ENCODE results near the gene SYT9.

The SYT9 gene

DNA sequence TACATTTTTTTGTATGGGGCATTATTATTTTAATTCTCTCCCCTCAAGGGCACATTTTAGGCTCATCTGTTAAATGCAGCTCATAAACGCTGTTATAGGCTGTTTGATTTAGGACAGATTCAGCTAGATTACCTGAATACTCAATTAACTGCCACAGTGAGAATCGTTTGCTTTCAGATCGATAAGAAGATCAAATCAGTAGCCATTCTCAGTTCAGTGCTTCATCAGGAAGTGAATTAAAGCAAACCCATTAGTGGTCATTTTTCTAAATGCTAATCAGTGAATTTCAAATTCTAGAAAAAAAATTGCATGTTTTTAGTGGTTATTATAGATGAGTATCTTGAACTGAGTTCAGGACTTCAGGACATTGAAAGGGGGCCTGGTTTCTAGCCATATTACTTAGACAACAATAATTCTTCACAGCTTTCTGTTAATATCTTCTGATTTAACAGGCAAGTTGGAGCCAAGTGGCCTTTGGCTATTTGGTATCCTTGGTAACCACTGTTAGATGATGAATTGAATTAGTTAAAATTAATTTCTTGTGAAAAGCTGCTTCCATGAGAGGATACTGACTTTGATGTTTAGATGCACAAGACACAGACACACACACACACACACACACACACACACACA is 18.6 kb downstream of the SYT9 start:
- H3K27ac ChIP-seq, result no peak overlapping the region

DNA sequence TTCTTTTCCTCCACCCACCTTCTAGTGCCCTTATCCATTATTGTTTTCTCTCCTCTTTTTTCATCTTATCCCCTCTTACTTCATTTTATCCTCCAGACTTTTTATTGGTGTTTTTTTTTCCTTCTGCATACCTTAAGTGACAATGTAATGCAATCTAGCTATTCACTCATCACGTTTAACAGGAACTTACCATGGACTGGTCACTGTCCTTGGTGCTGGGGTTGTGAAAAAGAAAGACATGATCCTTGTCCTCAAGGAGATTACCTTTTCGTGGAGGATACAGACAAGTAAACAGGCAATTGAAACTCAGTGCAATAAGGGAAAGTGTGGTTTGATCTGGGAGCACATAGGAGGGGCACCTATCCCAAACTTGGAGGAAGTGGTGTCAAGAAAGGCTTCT is 20.7 kb downstream of the SYT9 start:
- no peak for DNase-seq (ENCODE audit: low read depth, low spot score)
- H3K27ac ChIP-seq, result no peak overlapping the region

More for the DNA sequence above, 18.6 kb downstream of the SYT9 start:
- DNase-seq (ENCODE audit: low read depth, low spot score), result no peak

DNA sequence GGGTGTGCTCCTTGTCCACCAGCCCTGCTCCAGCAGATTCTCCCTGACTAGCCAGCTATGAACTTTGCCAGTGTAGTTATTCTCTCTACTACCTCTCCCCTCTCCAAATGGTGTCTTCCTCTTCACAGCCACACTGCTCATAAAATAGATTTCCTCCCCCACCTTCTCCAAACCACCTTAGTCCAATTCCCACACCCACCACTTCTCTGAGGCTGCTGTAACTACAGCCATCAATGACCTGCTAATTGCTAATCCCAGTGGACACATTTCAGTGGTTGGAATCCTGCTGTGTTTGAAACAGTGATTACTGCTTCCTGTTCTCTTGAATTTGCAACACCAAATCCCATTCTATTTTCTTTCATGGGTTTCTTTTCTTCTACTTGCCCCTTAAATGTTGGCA is 23.4 kb downstream of the SYT9 start:
- H3K27ac ChIP-seq, result no peak overlapping the region
- DNase-seq (ENCODE audit: low read depth, low spot score), result no peak

DNA sequence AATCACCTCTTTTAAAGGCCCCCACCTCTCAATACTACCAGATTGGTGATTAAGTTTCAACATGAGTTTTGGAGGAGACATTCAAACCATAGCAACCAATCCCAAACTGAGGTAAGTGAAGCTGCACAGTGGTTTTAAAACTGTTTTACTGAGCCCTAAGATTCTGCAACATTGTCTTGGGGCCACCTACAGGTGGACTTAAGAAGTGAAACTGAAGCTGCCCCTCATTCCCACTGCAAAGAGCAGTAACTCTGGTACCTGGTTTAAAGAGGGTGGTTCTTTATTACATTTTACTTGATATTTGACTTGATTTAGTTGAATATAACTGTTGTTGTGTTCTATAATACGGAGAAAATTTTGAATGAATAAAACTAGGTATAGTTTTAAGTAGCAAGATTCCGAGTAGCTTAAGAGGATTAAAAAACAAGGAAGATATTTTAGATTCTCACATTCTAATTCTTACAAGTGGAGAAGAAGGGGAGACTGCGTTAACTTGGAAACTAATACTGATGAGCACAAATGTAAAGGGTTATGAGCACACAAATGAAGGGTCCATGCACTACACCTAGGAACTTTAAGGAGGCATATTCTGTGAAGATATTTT is 26.7 kb downstream of the SYT9 start:
- no peak for DNase-seq (ENCODE audit: low read depth, low spot score)
- no peak overlapping the region for H3K27ac ChIP-seq

DNA sequence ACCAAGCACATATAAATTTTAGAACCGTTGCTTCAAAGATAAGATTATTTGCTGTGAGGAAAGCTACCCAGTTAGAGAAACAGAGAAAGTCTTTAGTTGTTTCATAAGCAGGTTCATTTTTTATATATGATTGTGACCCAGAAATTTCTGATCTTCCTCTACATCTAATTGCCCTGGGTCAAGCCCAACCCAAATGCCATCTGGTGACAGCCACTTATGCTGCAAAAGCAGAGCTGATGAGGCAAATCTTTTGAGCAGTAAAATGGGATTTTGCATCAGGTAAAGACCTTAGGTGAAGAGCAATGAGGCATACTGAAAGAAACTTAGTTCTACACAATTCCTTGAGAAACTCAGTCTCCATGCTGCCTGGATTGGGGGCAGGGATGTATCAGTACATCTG is 28.0 kb downstream of the SYT9 start:
- H3K27ac ChIP-seq, result no peak overlapping the region
- no peak for DNase-seq (ENCODE audit: low read depth, low spot score)

DNA sequence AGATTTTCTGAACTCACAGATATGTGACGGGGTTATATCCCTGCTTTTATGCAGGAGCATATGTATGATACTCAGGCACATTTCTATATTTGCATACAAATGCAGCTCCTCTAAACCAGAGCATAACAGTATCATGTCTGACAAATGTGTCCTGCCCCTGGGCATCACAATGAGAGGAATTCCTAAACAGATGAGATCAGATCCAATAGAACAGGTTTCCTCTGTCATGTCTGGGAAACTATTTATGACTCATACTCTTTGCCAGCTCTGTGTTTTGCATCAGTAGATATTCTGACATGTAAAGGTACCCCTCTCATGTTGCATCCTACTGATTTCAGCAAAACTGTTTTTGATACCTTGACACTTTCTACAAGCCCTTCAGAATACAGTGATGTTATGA is 29.4 kb downstream of the SYT9 start:
- peak; percentile 79 for DNase-seq (ENCODE audit: low read depth, low spot score)
- no peak overlapping the region for H3K27ac ChIP-seq

DNA sequence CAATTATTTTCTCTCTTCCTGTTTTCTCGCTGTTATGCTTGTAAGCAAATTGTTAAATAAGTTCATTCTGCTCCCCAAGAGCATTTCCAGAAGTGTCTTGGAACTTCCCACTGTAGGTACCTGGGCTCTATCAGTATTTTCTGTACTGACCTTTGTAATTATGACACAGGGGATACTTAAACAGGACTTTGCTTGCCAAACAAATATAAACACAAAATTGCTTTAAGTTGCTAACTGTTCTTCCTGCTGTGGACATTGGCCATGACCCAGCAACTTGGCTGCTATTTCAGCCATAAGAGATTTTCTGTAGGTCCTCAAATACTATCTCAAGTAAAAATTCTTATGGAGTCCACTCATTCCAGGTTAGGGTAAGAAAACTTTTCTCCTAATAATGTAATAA is 30.1 kb downstream of the SYT9 start:
- no peak for DNase-seq (ENCODE audit: low read depth, low spot score)
- H3K27ac ChIP-seq, result no peak overlapping the region

DNA sequence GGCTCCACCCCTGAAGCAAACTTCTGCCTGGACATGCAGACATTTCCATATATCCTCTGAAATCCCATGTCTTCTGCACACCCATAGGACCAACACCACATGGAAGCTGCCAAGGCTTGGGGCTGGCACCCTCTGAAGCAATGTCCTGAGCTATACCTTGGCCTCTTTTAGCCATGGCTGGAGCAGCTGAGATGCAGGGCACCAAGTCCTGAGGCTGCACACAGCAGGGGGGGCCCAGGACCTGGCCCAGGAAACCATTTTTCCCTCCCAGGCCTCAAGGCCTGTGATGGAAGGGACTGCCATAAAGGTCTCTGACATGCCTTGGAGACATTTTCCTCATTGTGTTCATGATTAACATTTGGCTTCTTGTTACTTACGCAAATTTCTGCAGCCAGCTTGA is 34.5 kb downstream of the SYT9 start:
- no peak overlapping the region for H3K27ac ChIP-seq
- DNase-seq (ENCODE audit: low read depth, low spot score), result no peak

DNA sequence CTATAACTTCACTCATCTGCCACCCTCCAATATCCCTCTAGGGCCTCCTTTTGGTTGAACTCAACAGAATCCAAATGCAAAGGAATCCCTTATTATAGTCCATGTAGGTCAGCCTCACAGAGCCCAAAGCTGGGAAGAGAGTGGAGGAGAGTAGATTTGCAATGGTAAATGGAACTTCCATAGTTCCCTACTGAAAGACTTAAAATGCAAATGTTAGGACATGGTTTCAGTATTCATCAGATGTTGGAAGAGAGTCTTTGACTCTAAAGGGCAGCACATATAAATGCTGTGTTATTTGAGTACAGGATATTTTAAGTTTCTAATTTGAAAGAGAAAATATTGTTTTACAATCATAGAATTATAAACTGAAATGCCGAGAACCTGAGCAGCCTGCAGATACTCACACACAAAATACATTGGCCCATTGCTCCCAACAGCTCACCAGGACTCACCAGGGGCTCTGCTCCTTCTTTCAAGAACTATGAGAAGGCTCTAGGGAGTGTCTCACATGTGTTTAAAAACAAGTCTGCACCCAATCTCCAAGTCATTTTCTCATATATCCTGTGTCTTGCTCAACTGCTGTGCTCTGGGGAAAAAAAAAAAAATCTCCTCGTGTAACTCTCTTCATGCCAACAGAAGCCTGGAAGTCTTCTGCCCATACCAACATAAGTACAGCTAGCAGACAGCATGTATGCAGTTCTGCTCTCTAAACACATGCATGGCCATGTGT is 39.6 kb downstream of the SYT9 start:
- no peak for DNase-seq (ENCODE audit: low read depth, low spot score)
- H3K27ac ChIP-seq, result no peak overlapping the region

DNA sequence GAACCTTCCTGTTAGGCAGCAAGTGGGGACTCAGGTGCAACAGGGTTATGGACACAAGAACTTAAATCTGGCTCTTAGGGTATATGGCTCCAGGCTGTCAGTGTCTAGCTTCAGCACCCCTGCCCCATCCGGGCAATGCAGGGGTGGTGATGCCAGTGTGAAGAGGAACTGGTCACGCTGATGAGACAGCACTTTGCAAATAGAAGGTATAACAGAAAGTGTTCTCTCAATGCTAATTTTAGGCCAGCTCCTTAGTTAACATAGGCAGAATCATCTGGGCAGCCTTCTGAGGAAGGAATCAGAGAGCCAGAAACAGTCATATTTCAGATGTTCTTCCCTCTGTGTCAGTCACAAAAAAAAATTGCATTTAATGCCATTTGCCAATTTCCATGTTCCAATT is 41.2 kb downstream of the SYT9 start:
- no peak overlapping the region for H3K27ac ChIP-seq
- DNase-seq (ENCODE audit: low read depth, low spot score), result no peak

DNA sequence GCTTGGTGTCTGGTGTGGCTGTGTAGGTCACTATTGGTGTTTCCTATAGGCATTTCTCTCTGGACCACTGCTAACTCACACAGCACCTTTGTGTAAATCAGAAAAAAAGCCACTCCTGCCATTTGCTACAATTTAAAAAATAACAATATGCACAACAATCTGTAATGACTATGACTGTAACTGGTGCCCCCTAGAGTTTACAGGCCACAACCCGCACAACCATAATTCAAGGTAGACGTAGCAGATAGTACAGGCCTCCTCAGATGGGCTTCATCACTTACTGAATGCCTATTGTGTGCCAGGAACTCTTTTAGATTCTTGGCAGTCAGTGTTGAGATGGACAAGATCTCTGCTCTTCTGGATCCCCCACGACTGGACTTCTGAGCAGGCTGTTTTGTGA is 47.7 kb downstream of the SYT9 start:
- no peak for DNase-seq (ENCODE audit: low read depth, low spot score)
- H3K27ac ChIP-seq, result no peak overlapping the region

DNA sequence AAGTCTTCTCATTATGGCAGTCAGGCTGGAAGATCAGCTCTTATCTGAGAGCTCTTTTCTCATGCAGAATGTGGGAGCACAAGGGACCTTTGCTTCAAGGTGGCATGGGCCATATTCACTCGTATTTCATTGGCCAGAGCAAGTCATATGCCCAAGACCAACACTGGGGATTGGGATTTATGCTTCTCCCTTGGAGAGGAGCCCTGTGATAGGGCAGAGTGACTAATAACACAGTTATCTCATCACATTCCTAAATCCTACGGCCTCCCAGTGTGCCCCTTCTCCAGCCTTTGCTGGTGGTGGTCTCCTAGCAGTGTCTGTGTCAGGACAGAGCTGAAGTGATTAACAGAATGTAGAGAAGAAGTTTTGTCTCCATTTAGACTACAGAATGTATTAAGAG is 48.6 kb downstream of the SYT9 start:
- no peak overlapping the region for H3K27ac ChIP-seq
- DNase-seq (ENCODE audit: low read depth, low spot score), result no peak

DNA sequence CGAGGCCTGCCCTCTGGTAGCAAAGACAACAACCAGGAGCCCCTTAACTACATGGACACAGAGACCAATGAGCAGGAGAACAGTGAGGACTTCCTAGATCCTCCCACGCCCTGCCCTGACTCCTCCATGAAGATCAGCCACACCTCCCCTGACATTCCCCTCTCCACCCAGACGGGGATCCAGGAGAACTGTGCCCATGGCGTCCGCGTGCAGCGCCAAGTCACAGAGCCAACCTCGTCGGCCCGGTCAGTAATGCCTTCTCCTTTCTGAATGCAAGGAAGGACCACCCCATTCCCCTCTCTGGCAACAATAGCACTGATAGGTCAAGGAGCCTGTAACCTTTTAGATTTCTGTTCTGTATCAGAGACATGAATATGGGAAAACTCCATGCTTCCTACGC is 51.4 kb downstream of the SYT9 start:
- no peak overlapping the region for H3K27ac ChIP-seq
- DNase-seq (ENCODE audit: low read depth, low spot score), result no peak

DNA sequence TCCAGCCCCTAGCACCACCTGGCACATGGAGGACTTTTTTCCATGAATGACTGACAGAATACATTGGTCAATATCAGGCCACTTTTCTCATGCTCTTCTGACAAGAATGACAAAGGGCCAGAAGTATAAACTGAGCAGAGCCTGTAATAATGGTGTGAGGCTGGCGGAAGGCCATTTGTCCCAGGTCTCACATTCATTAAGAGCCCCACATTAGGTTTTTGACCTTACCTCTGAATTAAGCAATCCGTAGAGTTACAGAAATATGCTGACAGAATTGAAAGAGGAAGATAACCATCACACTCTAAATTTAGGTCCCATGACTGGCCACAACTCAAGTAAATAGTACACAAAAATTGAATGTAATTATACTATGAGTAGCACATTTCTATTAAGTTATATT is 55.2 kb downstream of the SYT9 start:
- H3K27ac ChIP-seq, result no peak overlapping the region
- DNase-seq (ENCODE audit: low read depth, low spot score), result no peak

DNA sequence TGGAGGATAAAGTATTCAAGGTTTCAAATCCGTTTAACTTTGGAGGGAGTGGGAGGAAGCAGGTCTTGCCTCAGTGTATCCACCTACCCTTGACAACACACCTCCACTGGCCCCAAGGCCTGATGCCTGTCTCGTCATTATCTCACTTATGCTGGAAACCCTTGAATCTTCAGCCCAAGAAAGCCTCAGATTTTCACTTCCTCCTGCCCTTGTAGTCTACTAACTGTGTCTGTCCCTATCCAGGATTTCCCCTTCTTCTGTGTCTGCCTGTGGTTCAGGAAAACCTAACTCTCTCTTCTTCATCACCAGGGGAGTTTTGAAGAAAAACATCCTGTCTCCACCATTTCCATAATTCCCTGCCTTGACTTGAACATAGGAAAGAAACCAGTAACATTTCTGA is 56.1 kb downstream of the SYT9 start:
- no peak overlapping the region for H3K27ac ChIP-seq
- no peak for DNase-seq (ENCODE audit: low read depth, low spot score)

DNA sequence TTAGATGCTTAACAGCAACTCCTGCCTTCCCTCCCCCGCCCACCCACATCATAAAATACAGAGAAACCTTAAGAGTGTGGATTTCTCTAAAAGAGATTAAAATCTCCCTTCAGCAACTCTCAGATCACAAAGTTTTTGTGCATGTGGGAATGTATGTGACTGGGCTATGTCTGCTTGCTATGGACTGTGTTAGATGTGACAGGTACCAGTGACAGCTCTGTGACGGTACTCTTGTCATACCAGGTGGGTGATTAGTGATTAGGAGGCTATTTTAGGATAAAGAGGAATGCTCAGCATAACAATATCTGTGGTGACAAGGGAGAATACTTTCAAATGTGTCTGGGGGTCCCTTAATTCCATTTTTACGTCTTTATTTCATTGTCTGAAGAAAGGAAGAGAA is 60.2 kb downstream of the SYT9 start:
- no peak for DNase-seq (ENCODE audit: low read depth, low spot score)
- no peak overlapping the region for H3K27ac ChIP-seq

DNA sequence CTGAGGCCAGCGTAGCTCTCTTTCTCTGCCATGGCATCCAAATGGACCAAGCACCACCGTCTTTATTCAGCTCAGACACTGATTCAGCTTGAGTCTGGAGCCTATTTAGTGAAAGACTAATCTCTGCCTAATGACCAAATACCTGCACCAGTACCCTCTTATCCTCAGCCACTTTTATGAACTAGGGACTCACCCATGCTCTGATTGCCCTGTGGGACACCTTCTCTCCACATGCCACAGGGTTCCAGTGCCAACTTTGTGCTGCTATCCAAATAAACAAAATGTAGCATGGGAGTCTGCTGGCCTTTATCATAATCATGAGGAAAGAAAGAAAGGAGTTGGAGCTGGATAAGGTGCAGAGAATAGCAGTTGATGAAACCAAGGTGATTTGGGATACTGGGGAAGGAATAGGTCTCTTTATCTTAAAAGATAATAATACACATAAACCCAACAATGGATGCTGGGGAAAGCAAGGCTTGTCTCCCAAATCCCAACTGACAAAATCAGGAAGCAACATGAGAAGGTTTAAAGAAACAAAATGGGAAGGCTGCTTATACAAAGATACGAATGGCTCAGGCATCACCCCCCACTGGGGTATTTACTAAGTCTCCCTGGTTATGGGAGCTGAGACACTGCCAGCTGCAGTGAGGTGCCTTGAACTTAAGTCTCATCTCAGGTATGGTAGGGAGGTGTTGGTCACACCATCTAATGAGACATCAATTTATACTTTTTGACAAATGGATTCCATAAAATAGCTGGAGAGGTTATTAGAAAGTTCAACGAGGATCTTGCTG is 63.3 kb downstream of the SYT9 start:
- H3K27ac ChIP-seq, result no peak overlapping the region
- no peak for DNase-seq (ENCODE audit: low read depth, low spot score)

DNA sequence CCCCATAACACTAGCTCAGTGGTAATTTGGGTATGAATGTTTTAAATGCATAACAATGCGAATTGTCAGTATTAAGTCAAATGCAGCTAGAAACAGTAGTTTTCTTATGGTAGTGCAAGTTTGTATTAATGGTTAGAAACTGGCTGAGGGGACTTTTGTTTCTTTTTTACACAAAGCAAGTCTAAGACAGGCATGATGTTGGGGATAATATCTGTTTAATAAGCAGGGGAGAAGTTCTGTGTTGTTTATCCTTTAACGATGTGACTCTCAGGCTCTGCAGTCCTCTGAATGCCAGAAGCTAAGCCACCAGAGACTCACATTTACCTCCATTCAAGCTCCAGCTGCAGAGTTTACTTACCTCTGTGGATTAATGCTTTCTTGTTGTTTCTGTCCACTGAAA is 67.8 kb downstream of the SYT9 start:
- DNase-seq (ENCODE audit: low read depth, low spot score), result no peak
- no peak overlapping the region for H3K27ac ChIP-seq

DNA sequence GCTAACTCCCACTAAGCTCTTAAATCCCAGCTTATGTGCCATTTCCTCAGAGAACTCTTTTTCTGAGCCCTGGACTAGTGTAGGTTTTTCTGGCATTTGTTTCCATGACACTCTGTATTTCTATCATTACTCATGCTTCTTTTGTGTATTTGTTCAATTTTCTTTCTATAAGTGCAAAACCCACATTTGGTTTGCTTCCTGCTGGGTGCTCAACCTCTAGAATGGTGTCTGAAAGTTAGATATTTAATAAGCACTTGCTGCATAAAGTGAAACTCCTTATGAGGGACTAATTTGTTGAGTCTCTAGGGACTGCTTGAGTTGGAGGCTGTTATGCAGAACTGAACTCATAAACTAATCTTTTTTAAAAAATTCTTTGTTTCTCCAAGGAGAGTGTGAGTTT is 68.6 kb downstream of the SYT9 start:
- no peak for DNase-seq (ENCODE audit: low read depth, low spot score)
- H3K27ac ChIP-seq, result no peak overlapping the region

DNA sequence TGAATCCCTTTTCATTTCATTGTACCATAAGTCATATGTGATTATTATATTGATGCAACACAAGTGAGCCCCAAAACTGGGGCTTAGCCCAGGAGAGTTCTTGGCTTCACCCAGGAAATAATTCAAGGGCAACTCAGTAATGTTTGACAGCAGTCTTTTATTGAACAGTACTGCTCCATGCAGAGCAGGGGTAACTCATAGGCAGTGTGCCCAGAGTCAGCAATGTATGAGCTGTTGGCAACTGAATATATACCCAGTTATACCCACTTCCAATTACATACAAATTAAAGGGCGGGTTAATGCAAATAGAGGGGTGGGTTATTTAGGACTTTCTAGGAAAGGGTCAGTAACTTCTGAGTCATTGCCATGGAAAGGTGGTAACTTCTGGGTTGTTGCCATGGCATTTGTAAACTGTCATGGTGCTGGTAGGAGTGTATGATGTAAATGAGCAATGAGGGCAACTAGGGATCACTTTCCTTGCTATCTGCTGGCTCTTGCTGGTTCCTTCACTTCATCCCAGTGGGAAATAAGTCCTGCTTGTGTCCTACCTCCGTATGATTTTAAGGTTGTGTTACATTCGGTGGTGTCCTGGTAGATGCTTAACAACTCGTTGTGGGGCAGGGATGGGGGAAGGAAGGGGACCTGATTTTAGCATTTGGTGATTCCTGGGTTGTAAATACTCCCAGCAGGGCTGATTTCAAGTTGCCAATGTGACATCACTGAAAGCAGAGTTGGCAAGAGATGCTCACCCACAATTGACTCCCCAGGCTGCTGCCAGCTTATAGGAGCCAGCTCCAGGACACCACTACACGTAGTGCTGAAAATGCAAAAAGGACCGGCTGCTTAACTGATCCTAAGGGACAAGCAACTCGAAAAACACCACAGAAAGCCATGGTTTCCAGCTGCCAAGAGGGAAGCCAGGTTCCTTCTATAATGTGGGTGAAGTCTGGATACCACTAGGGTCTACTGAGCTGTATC is 70.1 kb downstream of the SYT9 start:
- no peak overlapping the region for H3K27ac ChIP-seq
- no peak for DNase-seq (ENCODE audit: low read depth, low spot score)

All from epithelial cell of prostate (primary cell).